DOHH2 (cell line): Measurements from ENCODE around the gene ECEL1.

Experiments
- H3F3A ChIP-seq: fragments of 200-600 bp; sonication (generic), shearing (Covaris generic); 2 replicates; pipeline ENCODE4 v1.6.0; 2016; ENCODE audit warnings: antibody characterized with exemption, mild to moderate bottlenecking; ENCODE audit not compliant: control insufficient read depth, insufficient read depth
- H3K27ac ChIP-seq: fragments of 200-600 bp; sonication (generic); 2 replicates; pipeline ENCODE4 v1.5.1; 2014; ENCODE audit warnings: low read depth, mild to moderate bottlenecking, low read length, moderate library complexity
- H3K27me3 ChIP-seq: fragments of 200-600 bp; sonication (generic); 2 replicates; pipeline ENCODE4 v1.6.1; 2014; ENCODE audit warnings: mild to moderate bottlenecking, low read length, mixed read lengths; ENCODE audit not compliant: control insufficient read depth
- H3K36me3 ChIP-seq: fragments of 200-600 bp; sonication (generic); 2 replicates; pipeline ENCODE4 v1.6.1; 2014; ENCODE audit warnings: mild to moderate bottlenecking, low read length, moderate library complexity, mixed read lengths; ENCODE audit not compliant: control insufficient read depth
- H3K4me1 ChIP-seq: fragments of 200-600 bp; sonication (generic); 2 replicates; pipeline ENCODE4 v1.6.1; 2014; ENCODE audit warnings: mild to moderate bottlenecking, low read length, mixed read lengths; ENCODE audit not compliant: control insufficient read depth
- H3K4me2 ChIP-seq: fragments of 200-600 bp; sonication (generic); 2 replicates; pipeline ENCODE4 v1.6.0; 2014; ENCODE audit warnings: mild to moderate bottlenecking, low read length, moderate library complexity
- H3K4me3 ChIP-seq: fragments of 200-600 bp; sonication (generic); 2 replicates; pipeline ENCODE4 v1.5.1; 2014; ENCODE audit warnings: mild to moderate bottlenecking, low read length, mixed read lengths
- H3K79me2 ChIP-seq: fragments of 200-600 bp; sonication (generic); 2 replicates; pipeline ENCODE4 v1.6.1; 2014; ENCODE audit warnings: mild to moderate bottlenecking, low read length, mixed read lengths; ENCODE audit not compliant: control insufficient read depth
- H3K9me2 ChIP-seq: fragments of 200-600 bp; sonication (generic); replicated peaks from 2 replicates; pipeline ENCODE4 v1.6.1; 2014; ENCODE audit warnings: mild to moderate bottlenecking, low read length, mixed read lengths; ENCODE audit not compliant: control insufficient read depth
- H3K9me3 ChIP-seq: fragments of 200-600 bp; sonication (generic); 2 replicates; pipeline ENCODE4 v1.6.1; 2014; ENCODE audit warnings: antibody characterized with exemption, low read length, mixed read lengths; ENCODE audit not compliant: control insufficient read depth, insufficient read depth
- H4K20me1 ChIP-seq: fragments of 200-600 bp; sonication (generic); 2 replicates; pipeline ENCODE4 v1.6.0; 2014; ENCODE audit warnings: low read depth, mild to moderate bottlenecking, antibody characterized with exemption, low read length, moderate library complexity; ENCODE audit not compliant: control insufficient read depth, insufficient read depth
- CTCF ChIP-seq: fragments of 200-600 bp; sonication (generic); IDR thresholded peaks from one replicate; pipeline ENCODE4 v1.5.1; 2014; ENCODE audit warnings: antibody characterized with exemption, mild to moderate bottlenecking, low read depth, low read length; ENCODE audit not compliant: poor library complexity, severe bottlenecking
- EZH2phosphoT487 ChIP-seq: fragments of 200-600 bp; sonication (generic); IDR thresholded peaks from 2 replicates; pipeline ENCODE4 v1.6.1; 2017; ENCODE audit warnings: borderline replicate concordance, mild to moderate bottlenecking, antibody characterized with exemption, low read length, moderate library complexity, mixed read lengths

The ECEL1 gene, protein sequence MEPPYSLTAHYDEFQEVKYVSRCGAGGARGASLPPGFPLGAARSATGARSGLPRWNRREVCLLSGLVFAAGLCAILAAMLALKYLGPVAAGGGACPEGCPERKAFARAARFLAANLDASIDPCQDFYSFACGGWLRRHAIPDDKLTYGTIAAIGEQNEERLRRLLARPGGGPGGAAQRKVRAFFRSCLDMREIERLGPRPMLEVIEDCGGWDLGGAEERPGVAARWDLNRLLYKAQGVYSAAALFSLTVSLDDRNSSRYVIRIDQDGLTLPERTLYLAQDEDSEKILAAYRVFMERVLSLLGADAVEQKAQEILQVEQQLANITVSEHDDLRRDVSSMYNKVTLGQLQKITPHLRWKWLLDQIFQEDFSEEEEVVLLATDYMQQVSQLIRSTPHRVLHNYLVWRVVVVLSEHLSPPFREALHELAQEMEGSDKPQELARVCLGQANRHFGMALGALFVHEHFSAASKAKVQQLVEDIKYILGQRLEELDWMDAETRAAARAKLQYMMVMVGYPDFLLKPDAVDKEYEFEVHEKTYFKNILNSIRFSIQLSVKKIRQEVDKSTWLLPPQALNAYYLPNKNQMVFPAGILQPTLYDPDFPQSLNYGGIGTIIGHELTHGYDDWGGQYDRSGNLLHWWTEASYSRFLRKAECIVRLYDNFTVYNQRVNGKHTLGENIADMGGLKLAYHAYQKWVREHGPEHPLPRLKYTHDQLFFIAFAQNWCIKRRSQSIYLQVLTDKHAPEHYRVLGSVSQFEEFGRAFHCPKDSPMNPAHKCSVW

GRCh38 chr2:232487385-232488096 is at the start of gene ECEL1:
Gene ECEL1 (minus strand): TSS chr2:232487834. CDS start chr2:232486653, 1,181 bp downstream.
- H3K4me3 ChIP-seq: no peak within 1 kb of the TSS
- no peaks in the 10 kb centered on the region for H3K4me1 ChIP-seq
- no peak within 1 kb of the TSS for H3K27ac ChIP-seq
- H3K79me2 ChIP-seq: no peaks in the 10 kb centered on the region
- no peaks in the 10 kb centered on the region for H3K9me3 ChIP-seq
- H3K27me3 ChIP-seq: no peaks in the 10 kb centered on the region
- H3K36me3 ChIP-seq: no peaks in the 10 kb centered on the region
- 0 out of 2 replicates have a peak within 1 kb of the TSS, but pooled peaks have one; percentile 8 for H3K4me2 ChIP-seq
- no peak for TF ChIP-seq EZH2phosphoT487
- TF ChIP-seq CTCF: no peak
- no peaks in the 10 kb centered on the region for H4K20me1 ChIP-seq
- no peaks in the 10 kb centered on the region for H3K9me2 ChIP-seq
- no peaks in the 10 kb centered on the region for H3F3A ChIP-seq

DNA sequence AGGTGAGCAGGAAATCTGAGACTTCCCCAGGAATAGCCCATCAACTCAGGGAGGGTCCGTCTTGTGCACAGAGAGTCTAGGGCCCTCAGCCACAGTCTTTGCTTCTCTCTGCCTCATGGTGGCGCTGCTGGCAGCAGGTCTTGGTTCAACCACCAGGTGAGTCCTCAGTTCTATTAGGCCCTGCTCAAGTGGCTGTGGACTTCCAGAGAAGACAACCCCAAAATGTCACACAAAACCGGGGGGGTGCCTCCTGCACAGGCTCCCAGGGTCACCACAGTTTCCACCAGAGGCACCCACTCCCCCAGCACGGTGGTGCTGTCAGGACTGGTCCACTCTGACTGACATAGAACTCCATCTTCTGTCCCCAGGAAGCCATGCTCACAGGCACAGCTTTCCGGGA is 49.4 kb upstream of the ECEL1 start:
- Histone ChIP-seq H3K27ac (no peak overlapping the region), H3F3A (peaks cover 3% of the 10 kb centered on the region; the same call in 1 of the 2 replicates), H3K9me2 (no peaks in the 10 kb centered on the region), H3K4me2 (no peak overlapping the region), H4K20me1 (no peaks in the 10 kb centered on the region), H3K4me1 (peaks cover 43% of the 10 kb centered on the region), H3K36me3 (no peaks in the 10 kb centered on the region), H3K9me3 (no peaks in the 10 kb centered on the region), H3K79me2 (no peaks in the 10 kb centered on the region), H3K27me3 (no peaks in the 10 kb centered on the region), H3K4me3 (no peak overlapping the region)
- no peak for TF ChIP-seq EZH2phosphoT487
- TF ChIP-seq CTCF: peak; percentile 89

GRCh38 chr2:232535761-232536530 is 48.3 kb upstream of the ECEL1 start:
- H4K20me1 ChIP-seq: no peaks in the 10 kb centered on the region
- peaks cover 7% of the 10 kb centered on the region; the same call in 1 of the 2 replicates for H3F3A ChIP-seq
- H3K27ac ChIP-seq: no peak overlapping the region
- TF ChIP-seq CTCF (no peak), EZH2phosphoT487 (no peak)
- no peak overlapping the region for H3K4me2 ChIP-seq
- H3K9me2 ChIP-seq: no peaks in the 10 kb centered on the region
- H3K4me3 ChIP-seq: no peak overlapping the region
- no peaks in the 10 kb centered on the region for H3K9me3 ChIP-seq
- H3K79me2 ChIP-seq: no peaks in the 10 kb centered on the region
- peaks cover 54% of the 10 kb centered on the region for H3K4me1 ChIP-seq
- no peaks in the 10 kb centered on the region for H3K36me3 ChIP-seq
- H3K27me3 ChIP-seq: no peaks in the 10 kb centered on the region
